ENCODE results near the gene RYR2.
"Not testable (repeated sequence)": the region's sequence is repeated elsewhere in the genome, so short reads cannot be mapped to it uniquely, and the experiment has no call there.

RYR2 gene

GRCh38 chr1:237367758-237368157 lies 325.8 kb downstream of the RYR2 start:
- no peaks in the 10 kb centered on the region for H3K4me1 ChIP-seq (ENCODE audit: low read length)
- no peak overlapping the region for H3K9ac ChIP-seq (ENCODE audit: low read length)
- H3K36me3 ChIP-seq (replicated peaks; ENCODE audit: low read depth, low read length): no peaks in the 10 kb centered on the region

DNA sequence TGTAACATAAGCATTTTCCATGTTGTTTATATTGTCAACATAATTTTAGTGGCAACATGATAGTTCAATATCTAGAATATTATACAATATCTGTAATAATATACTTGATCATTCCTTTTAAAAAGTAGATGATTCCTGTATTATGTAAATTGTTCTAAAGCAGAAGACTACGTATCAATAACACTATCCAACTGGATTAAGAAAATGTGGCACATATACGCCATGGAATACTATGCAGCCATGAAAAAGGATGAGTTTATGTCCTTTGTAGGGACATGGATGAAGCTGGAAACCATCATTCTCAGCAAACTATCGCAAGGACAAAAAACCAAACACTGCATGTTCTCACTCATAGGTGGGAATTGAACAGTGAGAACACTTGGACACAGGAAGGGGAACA lies 329.5 kb downstream of the RYR2 start:
- not testable (repeated sequence) for H2AFZ ChIP-seq (ENCODE audit: low read depth, low read length); H4K20me1 ChIP-seq (ENCODE audit: insufficient read depth, low read length); H3K9ac ChIP-seq (ENCODE audit: low read length); H3K4me1 ChIP-seq (ENCODE audit: low read length); H3K9me3 ChIP-seq (ENCODE audit: insufficient read depth, low read length); H3K27ac ChIP-seq (ENCODE audit: low read length); H3K79me2 ChIP-seq (ENCODE audit: low read length); H3K4me2 ChIP-seq (ENCODE audit: low read length); H3K4me3 ChIP-seq (ENCODE audit: low read length); H3K36me3 ChIP-seq (replicated peaks; ENCODE audit: low read depth, low read length)
- peaks cover 34% of the 10 kb centered on the region for H3K27me3 ChIP-seq (ENCODE audit: low read depth, low read length)

More at GRCh38 chr1:237367758-237368157, 325.8 kb downstream of the RYR2 start:
- Histone ChIP-seq H3K9me3 (ENCODE audit: insufficient read depth, low read length) (no peaks in the 10 kb centered on the region), H3K27ac (ENCODE audit: low read length) (no peak overlapping the region), H3K4me2 (ENCODE audit: low read length) (no peak overlapping the region), H3K27me3 (ENCODE audit: low read depth, low read length) (peaks cover 8% of the 10 kb centered on the region; the same call in 1 of the 2 replicates), H2AFZ (ENCODE audit: low read depth, low read length) (no peak overlapping the region), H3K4me3 (ENCODE audit: low read length) (no peak overlapping the region), H3K79me2 (ENCODE audit: low read length) (no peaks in the 10 kb centered on the region), H4K20me1 (ENCODE audit: insufficient read depth, low read length) (no peaks in the 10 kb centered on the region)
- no peak for TF ChIP-seq EZH2phosphoT487 (IDR thresholded peaks at IDR 0.05; ENCODE audit: low read depth)
- no peak for TF ChIP-seq CTCF (IDR thresholded peaks at IDR 0.05; ENCODE audit: low read depth, low read length)

DNA sequence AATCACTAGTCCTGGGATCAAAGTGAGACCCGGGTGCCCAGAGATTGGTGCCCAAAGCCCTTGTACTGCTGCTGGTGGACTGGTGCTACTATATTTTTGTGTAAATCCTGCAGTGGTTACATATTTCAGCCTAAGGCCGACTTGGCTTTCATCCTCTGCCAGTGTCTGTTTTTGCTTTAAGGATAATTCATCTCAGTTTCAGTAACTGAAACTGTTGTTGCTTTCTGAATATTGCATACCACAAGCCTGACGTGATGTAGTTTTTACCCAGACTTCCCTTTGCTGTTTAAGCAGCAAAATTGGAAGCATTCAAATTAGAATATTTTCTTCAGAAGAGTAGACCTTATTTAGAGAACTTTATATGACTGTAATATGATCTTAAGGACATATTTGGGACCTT lies 341.8 kb downstream of the RYR2 start:
- Histone ChIP-seq H3K9ac (ENCODE audit: low read length) (no peak overlapping the region), H3K4me1 (ENCODE audit: low read length) (peaks cover 4% of the 10 kb centered on the region; the same call in 1 of the 2 replicates), H3K4me2 (ENCODE audit: low read length) (peak overlapping the region; percentile 1; the same call in 1 of the 2 replicates), H4K20me1 (ENCODE audit: insufficient read depth, low read length) (no peaks in the 10 kb centered on the region), H3K27me3 (ENCODE audit: low read depth, low read length) (peaks cover 31% of the 10 kb centered on the region), H3K4me3 (ENCODE audit: low read length) (no peak overlapping the region), H3K79me2 (ENCODE audit: low read length) (no peaks in the 10 kb centered on the region), H2AFZ (ENCODE audit: low read depth, low read length) (no peak overlapping the region), H3K9me3 (ENCODE audit: insufficient read depth, low read length) (no peaks in the 10 kb centered on the region), H3K36me3 (replicated peaks; ENCODE audit: low read depth, low read length) (no peaks in the 10 kb centered on the region), H3K27ac (ENCODE audit: low read length) (no peak overlapping the region)
- TF ChIP-seq EZH2phosphoT487 (IDR thresholded peaks at IDR 0.05; ENCODE audit: low read depth): no peak

DNA sequence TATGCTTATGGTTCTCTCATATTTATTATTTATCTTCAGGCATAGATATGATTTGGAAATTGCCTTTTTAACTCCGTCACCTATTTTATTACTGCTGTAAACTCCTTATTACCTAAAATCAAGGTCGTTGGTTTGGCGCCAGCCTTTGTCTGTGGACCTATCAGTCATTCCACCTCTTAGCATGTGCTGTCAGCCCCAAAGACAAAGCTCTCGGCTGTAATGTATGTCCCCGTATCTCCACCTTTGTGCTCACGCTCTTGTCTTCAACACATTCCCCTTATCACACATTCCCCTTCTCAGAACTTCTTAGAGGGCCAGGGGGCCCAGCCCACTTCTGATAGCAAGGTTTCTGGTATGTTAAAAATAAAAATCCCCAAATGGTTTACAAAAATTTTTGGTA lies 342.2 kb downstream of the RYR2 start:
- Histone ChIP-seq H3K27me3 (ENCODE audit: low read depth, low read length) (peaks cover 33% of the 10 kb centered on the region), H3K36me3 (replicated peaks; ENCODE audit: low read depth, low read length) (no peaks in the 10 kb centered on the region)

More for the DNA sequence above, 342.2 kb downstream of the RYR2 start:
- Histone ChIP-seq H3K4me1 (ENCODE audit: low read length) (peaks cover 4% of the 10 kb centered on the region; the same call in 1 of the 2 replicates), H3K79me2 (ENCODE audit: low read length) (no peaks in the 10 kb centered on the region), H3K27ac (ENCODE audit: low read length) (no peak overlapping the region), H2AFZ (ENCODE audit: low read depth, low read length) (no peak overlapping the region), H3K9ac (ENCODE audit: low read length) (no peak overlapping the region), H3K4me2 (ENCODE audit: low read length) (peak overlapping the region; percentile 1; the same call in 1 of the 2 replicates), H3K4me3 (ENCODE audit: low read length) (no peak overlapping the region), H3K9me3 (ENCODE audit: insufficient read depth, low read length) (no peaks in the 10 kb centered on the region), H4K20me1 (ENCODE audit: insufficient read depth, low read length) (no peaks in the 10 kb centered on the region)
- TF ChIP-seq EZH2phosphoT487 (IDR thresholded peaks at IDR 0.05; ENCODE audit: low read depth) (no peak), CTCF (IDR thresholded peaks at IDR 0.05; ENCODE audit: low read depth, low read length) (no peak)

All from OCI-LY3 (cell line).